SK-N-MC (cell line): Measurements from ENCODE around the gene MOB3B.

Source experiments
- DNase-seq: peaks from one replicate; pipeline ENCODE4 v3.0.0-alpha.2; 2011; ENCODE audit warnings: low read depth, low spot score
- H3K27ac ChIP-seq: fragments of 200-600 bp; sonication (generic); 2 replicates; pipeline ENCODE4 v1.5.1; 2016; ENCODE audit warnings: mixed run types
- H3K36me3 ChIP-seq: fragments of 200-600 bp; sonication (generic); 2 replicates; pipeline ENCODE4 v1.6.1; 2017; ENCODE audit warnings: antibody characterized with exemption, low read length, mixed read lengths; ENCODE audit not compliant: insufficient read depth
- H3K4me3 ChIP-seq: fragments of 200-600 bp; sonication (generic); 2 replicates; pipeline ENCODE4 v1.5.1; 2016
- H3K9ac ChIP-seq: fragments of 200-600 bp; sonication (generic); 2 replicates; pipeline ENCODE4 v1.8.0; 2017; ENCODE audit warnings: mixed run types, mixed read lengths; ENCODE audit not compliant: insufficient read length
- H3K9me3 ChIP-seq: fragments of 200-600 bp; sonication (generic); 2 replicates; pipeline ENCODE4 v1.6.1; 2017; ENCODE audit warnings: low read depth, mild to moderate bottlenecking, antibody characterized with exemption, low read length, moderate library complexity, mixed read lengths
- EZH2 ChIP-seq: fragments of 200-600 bp; sonication (generic); IDR thresholded peaks from one replicate; pipeline ENCODE4 v1.6.1; 2017; ENCODE audit warnings: antibody characterized with exemption
- FOXP2 ChIP-seq: optimal IDR thresholded peaks from 2 replicates; pipeline ENCODE3; 2011; ENCODE audit warnings: mild to moderate bottlenecking, moderate library complexity; ENCODE audit not compliant: insufficient read depth; ENCODE audit errors: extremely low read length, control extremely low read depth
- POLR2AphosphoS5 ChIP-seq: IDR thresholded peaks from 2 replicates; pipeline ENCODE4 v1.6.1; 2012; ENCODE audit warnings: mild to moderate bottlenecking, low read depth, low read length, borderline replicate concordance

Gene MOB3B

GRCh38 chr9:27303219-27303618, 226.4 kb downstream of the MOB3B start:
- H3K36me3 ChIP-seq = no peaks in the 10 kb centered on the region
- H3K4me3 ChIP-seq = no peak overlapping the region
- TF ChIP-seq FOXP2 (no peak), POLR2AphosphoS5 (no peak), EZH2 (no peak)
- no peaks in the 10 kb centered on the region for H3K9me3 ChIP-seq
- H3K27ac ChIP-seq = no peak overlapping the region
- DNase-seq = no peak
- H3K9ac ChIP-seq = no peak overlapping the region

GRCh38 chr9:27297050-27297449, 232.6 kb downstream of the MOB3B start, which contains the start of gene EQTN:
EQTN (minus strand) TSS chr9:27297150; CDS start chr9:27297055, 95 bp downstream.
- H3K9me3 ChIP-seq = no peaks in the 10 kb centered on the region
- H3K4me3 ChIP-seq = no peak within 1 kb of the TSS
- no peak within 1 kb of the TSS for H3K27ac ChIP-seq
- TF ChIP-seq EZH2 (no peak), FOXP2 (no peak), POLR2AphosphoS5 (no peak)
- H3K9ac ChIP-seq = no peak within 1 kb of the TSS
- DNase-seq = no peak
- H3K36me3 ChIP-seq = no peaks in the 10 kb centered on the region

- no peak overlapping the region for H3K4me3 ChIP-seq
- H3K27ac ChIP-seq = no peak overlapping the region
- no peaks in the 10 kb centered on the region for H3K36me3 ChIP-seq
- no peak for TF ChIP-seq EZH2
- TF ChIP-seq FOXP2 = no peak
- TF ChIP-seq POLR2AphosphoS5 = no peak
- H3K9me3 ChIP-seq = no peaks in the 10 kb centered on the region
- no peak overlapping the region for H3K9ac ChIP-seq
- no peak for DNase-seq
Measured at GRCh38 chr9:27293996-27294395, 235.6 kb downstream of the MOB3B start.

GRCh38 chr9:27292659-27293405, 236.8 kb downstream of the MOB3B start:
- H3K27ac ChIP-seq = peak overlapping the region; percentile 16; the same call in 1 of the 2 replicates
- H3K9me3 ChIP-seq = no peaks in the 10 kb centered on the region
- TF ChIP-seq EZH2 (no peak), FOXP2 (no peak)
- peak; percentile 76 for DNase-seq
- peak overlapping the region; percentile 56 for H3K4me3 ChIP-seq
- H3K9ac ChIP-seq = no peak overlapping the region
- H3K36me3 ChIP-seq = no peaks in the 10 kb centered on the region

- Histone ChIP-seq H3K36me3 (no peaks in the 10 kb centered on the region), H3K9me3 (no peaks in the 10 kb centered on the region), H3K9ac (no peak overlapping the region), H3K27ac (no peak overlapping the region), H3K4me3 (no peak overlapping the region)
- TF ChIP-seq EZH2 (no peak), POLR2AphosphoS5 (no peak), FOXP2 (no peak)
- no peak for DNase-seq
Measured at GRCh38 chr9:27291292-27291691, 238.3 kb downstream of the MOB3B start.

GRCh38 chr9:27282269-27282668, 247.3 kb downstream of the MOB3B start:
- Histone ChIP-seq H3K9me3 (no peaks in the 10 kb centered on the region), H3K4me3 (no peak overlapping the region), H3K36me3 (no peaks in the 10 kb centered on the region), H3K27ac (no peak overlapping the region), H3K9ac (no peak overlapping the region)
- DNase-seq = no peak
- TF ChIP-seq EZH2 = no peak
- TF ChIP-seq FOXP2 = no peak
- TF ChIP-seq POLR2AphosphoS5 = no peak

- Histone ChIP-seq H3K36me3 (no peaks in the 10 kb centered on the region), H3K9me3 (no peaks in the 10 kb centered on the region), H3K9ac (no peak overlapping the region), H3K27ac (no peak overlapping the region), H3K4me3 (no peak overlapping the region)
- DNase-seq = no peak
- no peak for TF ChIP-seq EZH2
- no peak for TF ChIP-seq POLR2AphosphoS5
- TF ChIP-seq FOXP2 = no peak
Measured at GRCh38 chr9:27280860-27281259, 248.8 kb downstream of the MOB3B start.

GRCh38 chr9:27280249-27280648, 249.4 kb downstream of the MOB3B start:
- H3K4me3 ChIP-seq = no peak overlapping the region
- H3K9me3 ChIP-seq = no peaks in the 10 kb centered on the region
- no peak overlapping the region for H3K9ac ChIP-seq
- TF ChIP-seq FOXP2 (no peak), POLR2AphosphoS5 (no peak), EZH2 (no peak)
- no peak for DNase-seq
- no peaks in the 10 kb centered on the region for H3K36me3 ChIP-seq
- no peak overlapping the region for H3K27ac ChIP-seq

GRCh38 chr9:27279611-27280010, 250.0 kb downstream of the MOB3B start:
- TF ChIP-seq POLR2AphosphoS5 (no peak), EZH2 (no peak), FOXP2 (no peak)
- H3K9ac ChIP-seq = no peak overlapping the region
- H3K4me3 ChIP-seq = no peak overlapping the region
- no peak overlapping the region for H3K27ac ChIP-seq
- no peaks in the 10 kb centered on the region for H3K36me3 ChIP-seq
- DNase-seq = no peak
- H3K9me3 ChIP-seq = no peaks in the 10 kb centered on the region
